ENCODE data around the gene SMPD3. TPM values are rescaled to one million over a fixed set of nuclear protein-coding genes. Genes with fewer than 3 reads are reported as not detected.

SMPD3 gene
- total and polyA plus RNA-seq, 7 donors = 0.04 to 0.21 (median 0.08) TPM

DNA sequence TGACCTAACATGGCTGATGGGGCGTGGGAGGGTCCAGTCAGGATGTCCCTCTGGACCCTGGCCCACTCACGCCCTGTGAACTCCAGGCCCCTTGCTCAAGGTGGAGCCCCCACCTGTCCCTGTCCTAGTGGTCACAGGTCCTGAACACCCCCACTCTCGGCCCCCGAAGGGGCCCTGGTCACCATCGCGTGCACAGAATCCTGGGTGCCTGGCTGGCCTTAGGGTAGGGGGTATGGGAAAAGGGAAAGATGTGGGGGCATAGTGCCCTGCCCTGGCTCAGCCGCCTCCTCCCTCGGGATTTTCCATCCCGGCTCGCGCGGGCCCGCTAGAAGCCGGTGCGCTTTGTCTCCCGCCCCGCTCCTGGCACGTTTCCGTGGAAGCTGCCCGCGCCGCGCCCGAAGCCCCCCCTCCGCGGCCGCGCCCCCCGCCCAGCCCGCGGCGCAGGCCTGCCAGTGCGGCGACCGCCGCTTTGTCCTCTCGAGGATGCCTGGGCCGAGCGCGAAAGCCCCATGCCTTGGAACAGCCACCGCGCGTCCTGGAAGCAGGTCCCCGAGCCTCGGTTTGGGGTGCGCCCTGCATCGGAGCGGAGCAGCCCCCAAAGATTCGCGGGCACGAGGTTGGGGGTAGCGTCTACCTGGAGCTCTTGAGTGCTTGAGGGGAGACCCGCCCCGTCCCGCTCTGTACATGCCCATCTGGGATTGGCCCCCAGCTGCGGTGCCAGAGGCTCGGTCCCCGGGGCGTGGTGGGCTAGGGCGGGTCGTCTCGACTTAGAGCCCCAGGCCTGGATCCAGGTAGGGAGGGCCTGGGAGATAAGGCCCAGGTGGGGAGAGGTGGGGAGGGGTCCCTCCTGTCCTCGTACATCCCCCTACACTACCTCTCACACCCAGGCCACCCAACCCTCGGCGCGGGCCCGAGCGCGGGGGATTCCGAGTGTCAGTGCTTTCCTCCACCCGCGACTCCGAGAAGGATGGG, 1.3 kb downstream of the SMPD3 start:
- Histone ChIP-seq H3K4me1 (peaks cover 12% of the 10 kb centered on the region), H3K27ac (no peak overlapping the region), H3K9me3 (no peaks in the 10 kb centered on the region), H3K36me3 (ENCODE audit: insufficient read depth in 1 of 2, low read depth in 1 of 2) (no peaks in the 10 kb centered on the region), H3K4me3 (no peak overlapping the region), H3K27me3 (ENCODE audit: insufficient read depth in 3 of 3, low read length in 2 of 3) (peaks cover 0 to 36% (median 2%) of the 10 kb centered on the region in 3 donors)
- 12 to 19% (median 14%) methylated on average over 48 to 73 of the region's 73 CpGs for whole genome bisulfite sequencing, 3 donors
- intact Hi-C loops (cut with DNase I) = no loop called here
- DNase-seq (no peak), ATAC-seq (no peak)
- TF ChIP-seq, protein P1, sequence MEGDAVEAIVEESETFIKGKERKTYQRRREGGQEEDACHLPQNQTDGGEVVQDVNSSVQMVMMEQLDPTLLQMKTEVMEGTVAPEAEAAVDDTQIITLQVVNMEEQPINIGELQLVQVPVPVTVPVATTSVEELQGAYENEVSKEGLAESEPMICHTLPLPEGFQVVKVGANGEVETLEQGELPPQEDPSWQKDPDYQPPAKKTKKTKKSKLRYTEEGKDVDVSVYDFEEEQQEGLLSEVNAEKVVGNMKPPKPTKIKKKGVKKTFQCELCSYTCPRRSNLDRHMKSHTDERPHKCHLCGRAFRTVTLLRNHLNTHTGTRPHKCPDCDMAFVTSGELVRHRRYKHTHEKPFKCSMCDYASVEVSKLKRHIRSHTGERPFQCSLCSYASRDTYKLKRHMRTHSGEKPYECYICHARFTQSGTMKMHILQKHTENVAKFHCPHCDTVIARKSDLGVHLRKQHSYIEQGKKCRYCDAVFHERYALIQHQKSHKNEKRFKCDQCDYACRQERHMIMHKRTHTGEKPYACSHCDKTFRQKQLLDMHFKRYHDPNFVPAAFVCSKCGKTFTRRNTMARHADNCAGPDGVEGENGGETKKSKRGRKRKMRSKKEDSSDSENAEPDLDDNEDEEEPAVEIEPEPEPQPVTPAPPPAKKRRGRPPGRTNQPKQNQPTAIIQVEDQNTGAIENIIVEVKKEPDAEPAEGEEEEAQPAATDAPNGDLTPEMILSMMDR (IDR thresholded peaks at IDR 0.05) = no peak

DNA sequence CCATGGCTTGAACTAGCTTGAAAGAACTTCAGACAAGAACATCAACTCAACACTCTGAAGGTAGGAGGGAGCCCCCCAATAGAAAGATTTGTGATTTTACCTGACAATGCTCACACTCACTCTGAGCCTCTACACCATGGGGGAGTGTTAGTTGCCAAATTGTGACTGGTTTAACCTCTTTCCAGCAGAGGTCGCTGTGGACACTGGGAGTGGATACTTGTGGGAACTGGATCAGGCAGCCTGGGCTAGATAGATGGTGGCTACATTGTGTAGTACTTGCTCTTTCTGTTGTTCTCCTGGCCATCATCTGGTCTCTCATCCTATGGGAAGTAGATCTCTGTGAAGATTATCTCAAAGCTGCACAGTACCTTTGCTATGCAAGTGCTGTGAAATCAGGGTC, 2.9 kb downstream of the SMPD3 start:
- Histone ChIP-seq H3K9me3 (no peaks in the 10 kb centered on the region), H3K36me3 (ENCODE audit: insufficient read depth in 1 of 2, low read depth in 1 of 2) (no peaks in the 10 kb centered on the region), H3K27me3 (ENCODE audit: insufficient read depth in 3 of 3, low read length in 2 of 3) (peaks cover 0 to 41% (median 2%) of the 10 kb centered on the region in 3 donors), H3K27ac (no peak overlapping the region), H3K4me1 (peaks cover 12% of the 10 kb centered on the region), H3K4me3 (no peak overlapping the region)
- 0% methylated on average over 1 of the region's 1 CpG for WGBS, 3 donors
- intact Hi-C loops (cut with DNase I) = no loop called here
- TF ChIP-seq, protein P1 (IDR thresholded peaks at IDR 0.05) = no peak
- ATAC-seq (no peak), DNase-seq (no peak)

DNA sequence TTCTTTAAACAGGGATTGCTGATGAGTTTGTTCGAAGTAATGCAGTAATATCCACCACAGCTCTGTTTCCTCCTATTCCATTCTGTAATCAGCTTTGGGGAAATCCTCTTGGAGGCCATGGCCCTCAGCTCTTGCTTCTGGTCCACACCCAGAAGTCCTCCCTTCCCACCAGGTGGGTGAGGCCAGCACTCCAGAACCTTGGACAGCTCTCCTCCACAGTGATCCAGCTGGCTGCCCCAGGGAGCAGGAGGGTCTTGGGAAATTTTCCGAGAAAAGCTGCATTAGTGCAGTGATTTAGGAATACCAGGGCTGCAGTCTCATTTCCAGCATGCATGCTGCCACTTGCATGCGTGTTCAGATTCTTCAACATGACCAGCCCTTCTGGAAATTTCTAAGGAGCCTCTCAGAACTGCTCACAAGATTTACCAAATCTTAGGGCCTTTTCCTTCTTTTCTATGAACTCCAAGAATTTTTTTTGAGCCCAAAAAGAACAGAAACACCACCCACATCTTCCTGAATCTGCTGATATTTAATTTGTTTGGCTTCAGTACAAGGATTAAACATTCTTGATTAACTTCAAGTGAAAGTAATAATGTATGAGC, 4.2 kb downstream of the SMPD3 start:
- Histone ChIP-seq H3K4me1 (peaks cover 12% of the 10 kb centered on the region), H3K36me3 (ENCODE audit: insufficient read depth in 1 of 2, low read depth in 1 of 2) (no peaks in the 10 kb centered on the region), H3K4me3 (no peak overlapping the region), H3K27ac (no peak overlapping the region), H3K27me3 (ENCODE audit: insufficient read depth in 3 of 3, low read length in 2 of 3) (peaks cover 0 to 45% (median 2%) of the 10 kb centered on the region in 3 donors), H3K9me3 (no peaks in the 10 kb centered on the region)
- WGBS, 3 donors = 16 to 22% (median 21%) methylated on average over 3 of the region's 3 CpGs
- TF ChIP-seq, protein P1 (IDR thresholded peaks at IDR 0.05) = no peak
- DNase-seq (no peak), ATAC-seq (no peak)
- intact Hi-C loops (cut with DNase I) = no loop called here

DNA sequence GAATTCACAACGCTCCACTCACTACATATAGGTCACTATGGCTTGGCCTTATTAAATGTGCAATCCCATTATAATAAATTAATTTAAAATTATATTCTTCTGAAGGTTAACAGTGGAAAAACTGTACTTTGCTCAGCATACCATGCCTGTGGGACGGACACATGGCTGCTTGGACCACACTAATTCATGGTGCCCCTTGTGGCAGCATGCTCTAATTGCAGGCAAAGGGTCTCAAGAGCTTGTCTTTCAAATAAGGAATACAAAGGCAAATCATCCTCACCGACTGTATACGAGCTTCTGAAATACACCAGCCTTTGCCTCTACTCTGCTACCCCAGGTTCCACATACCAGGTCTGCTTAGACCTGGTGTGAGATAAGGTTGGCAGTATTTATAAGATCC, 11.7 kb downstream of the SMPD3 start:
- intact Hi-C loops (cut with DNase I) = no loop called here
- Histone ChIP-seq H3K9me3 (no peaks in the 10 kb centered on the region), H3K4me3 (no peak overlapping the region), H3K27me3 (ENCODE audit: insufficient read depth in 3 of 3, low read length in 2 of 3) (peaks cover 0 to 13% (median 0%) of the 10 kb centered on the region in 3 donors), H3K36me3 (ENCODE audit: insufficient read depth in 1 of 2, low read depth in 1 of 2) (no peaks in the 10 kb centered on the region), H3K4me1 (no peaks in the 10 kb centered on the region), H3K27ac (no peak overlapping the region)
- WGBS, 3 donors = 79 to 90% (median 89%) methylated on average over 4 of the region's 4 CpGs
- ATAC-seq = no peak
- TF ChIP-seq, protein P1 (IDR thresholded peaks at IDR 0.05) = no peak
- no peak for DNase-seq
